GM19238 (cell line): ENCODE results near the gene ZNF148.

Experiments used
- DNase-seq: peaks from one replicate; pipeline ENCODE4 v3.0.0; 2011; ENCODE audit warnings: low spot score; ENCODE audit not compliant: insufficient read length

The ZNF148 gene

GRCh38 chr3:125289429-125289981 lies 85.6 kb downstream of the ZNF148 start:
- DNase-seq = no peak

DNA sequence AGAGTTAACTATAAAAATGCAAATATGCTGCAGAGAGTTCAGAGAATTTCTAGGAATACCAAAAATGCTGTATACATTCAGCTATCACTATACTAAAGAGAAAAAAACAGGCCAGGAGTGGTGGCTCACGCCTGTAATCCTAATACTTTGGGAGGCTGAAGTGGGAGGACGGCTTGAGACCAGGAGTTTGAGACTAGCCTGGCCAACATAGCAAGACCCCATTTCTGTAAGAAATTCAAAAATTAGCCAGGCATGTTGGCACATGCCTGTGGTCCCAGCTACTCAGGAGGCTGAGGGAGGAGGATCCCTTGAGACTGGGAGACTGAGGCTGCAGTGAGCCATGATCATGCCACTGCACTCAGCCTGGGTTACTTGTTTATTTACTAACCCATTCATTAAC lies 87.9 kb downstream of the ZNF148 start:
- no peak for DNase-seq

- DNase-seq = no peak
These were observed 93.7 kb downstream of the ZNF148 start for GRCh38 chr3:125281381-125281780.

DNA sequence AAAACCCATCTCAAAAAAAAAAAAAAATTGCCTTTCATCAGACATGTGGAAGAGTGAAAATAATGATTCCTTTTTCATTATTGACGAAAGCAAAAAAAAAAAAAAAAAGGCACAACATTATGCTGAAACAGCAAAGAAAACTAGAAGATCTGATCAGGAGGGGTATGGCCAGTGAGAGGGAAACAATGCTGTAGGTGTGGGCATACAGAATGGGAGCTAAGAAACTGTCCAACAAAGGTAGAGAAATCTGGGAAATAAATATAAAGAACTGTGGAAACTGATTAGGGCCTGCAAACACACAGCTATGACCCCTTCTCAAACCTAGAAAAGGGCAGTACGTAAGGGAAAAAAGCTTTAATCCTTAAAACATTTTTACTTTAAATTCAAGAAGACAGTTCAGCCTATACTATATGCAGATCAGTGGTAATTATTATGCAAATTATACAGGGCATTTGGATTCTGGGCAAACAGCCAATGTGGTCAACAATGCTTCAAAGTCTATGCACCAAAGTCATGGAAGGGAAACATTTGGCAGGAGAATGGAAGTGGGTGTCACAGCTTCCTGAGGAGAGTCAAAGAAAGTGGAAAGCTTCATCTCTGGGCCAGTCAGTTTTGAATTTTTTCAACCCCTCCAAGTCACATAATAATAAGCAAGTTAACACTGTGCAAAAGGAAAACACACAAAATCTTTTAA lies 94.3 kb downstream of the ZNF148 start:
- no peak for DNase-seq

- no peak for DNase-seq
These were observed 97.0 kb downstream of the ZNF148 start for GRCh38 chr3:125278155-125278554.

DNA sequence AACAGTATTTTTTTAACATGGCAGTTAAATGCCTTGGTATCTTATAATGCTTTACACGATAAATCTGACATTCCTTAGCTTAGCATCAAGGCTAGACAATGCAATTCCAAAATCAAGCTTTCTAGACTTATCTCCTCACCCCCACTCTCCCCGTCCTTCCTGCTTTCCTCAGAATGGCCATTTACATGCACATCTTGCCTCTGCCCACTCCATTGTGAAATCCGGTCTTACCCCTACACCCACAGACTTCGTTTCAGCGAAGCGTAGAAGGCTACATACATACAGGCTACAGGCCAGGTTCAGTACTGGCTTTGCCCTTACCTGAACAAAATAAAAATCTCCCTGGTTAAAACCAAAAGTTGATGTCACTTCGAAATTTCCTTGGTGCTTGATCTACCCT lies 104.0 kb downstream of the ZNF148 start:
- DNase-seq = no peak

DNA sequence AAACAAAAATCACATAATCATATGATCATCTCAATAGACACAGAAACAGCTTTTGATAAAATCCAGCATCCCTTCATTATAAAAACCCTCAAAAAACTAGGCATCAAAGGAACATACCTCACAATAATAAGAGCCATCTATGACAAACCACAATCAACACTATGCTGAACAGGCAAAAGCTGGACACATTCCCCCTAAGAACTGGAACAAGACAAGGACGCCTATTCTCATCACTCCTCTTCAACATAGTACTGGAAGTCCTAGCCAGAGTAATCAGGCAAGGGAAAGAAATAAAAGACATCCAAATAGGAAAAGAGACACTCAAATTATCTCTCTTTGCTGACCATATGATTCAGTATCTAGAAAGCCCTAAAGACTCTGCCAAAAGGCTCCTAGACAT lies 107.7 kb downstream of the ZNF148 start:
- no peak for DNase-seq

GRCh38 chr3:125266971-125267370 lies 108.2 kb downstream of the ZNF148 start:
- no peak for DNase-seq

DNA sequence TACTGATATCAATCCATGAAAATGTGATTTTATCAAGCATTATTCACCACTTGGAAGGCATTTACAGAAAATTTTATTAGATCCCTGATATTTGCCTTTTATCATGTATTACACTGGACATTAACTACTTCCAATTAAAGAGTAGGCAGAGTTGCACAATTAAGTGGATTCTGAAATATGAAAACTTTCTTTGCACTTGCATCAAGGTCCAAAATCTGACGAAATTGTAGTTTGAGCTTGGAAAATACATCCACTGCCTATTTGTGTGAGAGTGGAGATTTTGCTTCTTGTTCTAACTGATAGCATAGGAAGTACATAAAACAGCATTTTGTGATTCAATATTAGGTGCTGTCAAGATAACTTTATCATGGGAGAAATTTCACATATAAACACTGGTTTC lies 113.0 kb downstream of the ZNF148 start:
- no peak for DNase-seq

GRCh38 chr3:125261031-125261430 lies 114.1 kb downstream of the ZNF148 start:
- DNase-seq = no peak

DNA sequence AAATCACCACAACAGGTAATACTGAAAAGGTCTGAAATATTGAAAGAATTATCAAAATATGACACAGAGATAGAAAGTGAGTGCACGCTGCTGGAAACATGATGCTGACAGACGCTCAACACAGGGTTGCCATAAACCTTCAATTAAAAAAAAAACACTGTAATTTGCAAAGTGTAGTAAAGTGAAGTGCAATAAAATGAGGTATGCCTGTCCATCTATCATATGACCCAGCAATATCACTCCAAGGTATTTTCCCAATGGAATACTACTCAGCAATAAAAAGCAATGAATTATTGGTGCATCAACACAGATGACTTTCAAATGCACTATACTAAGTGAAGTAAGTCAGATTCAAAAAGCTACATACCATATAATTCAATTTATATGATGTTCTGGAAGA lies 115.0 kb downstream of the ZNF148 start:
- DNase-seq = no peak

- DNase-seq = no peak
These were observed 117.6 kb downstream of the ZNF148 start for GRCh38 chr3:125257536-125257935.

DNA sequence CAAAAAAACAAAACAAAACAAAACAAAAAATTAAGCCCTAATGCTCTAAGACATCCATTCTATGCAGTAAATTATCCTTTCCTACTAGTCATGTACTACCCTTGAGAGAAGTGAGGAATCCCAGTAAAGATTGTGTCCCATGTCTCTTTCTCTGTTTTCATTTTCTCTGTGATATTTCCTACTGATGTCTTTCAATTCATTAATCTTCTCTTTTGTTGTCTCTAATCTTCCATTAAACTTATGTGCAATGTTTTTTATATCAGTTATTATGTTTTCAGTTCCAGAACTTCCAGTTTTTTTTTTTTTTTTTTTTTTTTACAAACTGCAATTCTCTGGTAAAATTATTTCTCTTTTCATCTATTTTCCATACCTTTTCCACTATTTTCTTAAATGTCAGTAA lies 118.5 kb downstream of the ZNF148 start:
- DNase-seq = no peak

DNA sequence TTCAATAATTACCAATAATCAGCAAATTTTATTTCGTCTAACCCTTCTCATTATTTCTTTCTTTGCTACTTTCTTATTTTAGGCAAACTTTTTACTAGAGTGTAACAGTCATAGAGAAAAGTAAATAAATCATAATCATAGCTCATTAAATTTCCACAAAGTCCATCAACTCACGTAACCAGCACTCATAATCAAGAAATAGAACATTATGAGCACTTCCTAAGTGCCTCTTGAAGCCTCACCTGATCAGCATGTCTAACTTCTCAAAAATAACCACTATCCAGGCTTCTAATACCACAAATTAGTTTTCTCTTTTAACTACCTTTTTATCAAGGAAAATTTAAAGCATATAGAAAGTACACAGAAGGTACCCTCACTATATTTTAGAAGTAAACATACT lies 124.2 kb downstream of the ZNF148 start:
- no peak for DNase-seq

DNA sequence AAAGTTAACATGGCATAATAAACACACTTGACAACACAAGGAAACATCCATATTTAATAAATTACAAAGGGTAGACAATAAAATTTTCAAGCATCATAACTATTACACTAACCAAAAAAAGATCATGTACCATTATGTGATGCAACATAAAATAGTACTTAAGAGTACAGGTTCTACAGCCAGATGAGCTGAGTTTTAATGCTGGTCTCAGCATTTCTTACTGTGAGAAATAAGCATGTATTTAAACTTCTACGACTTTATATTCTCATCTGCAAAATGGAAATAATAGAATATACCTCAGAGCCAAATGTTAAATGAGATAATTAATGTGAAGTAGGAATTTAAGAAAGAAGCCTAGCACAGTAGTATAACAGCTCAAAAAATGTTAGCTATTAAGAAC lies 128.9 kb downstream of the ZNF148 start:
- no peak for DNase-seq

- no peak for DNase-seq
These were observed 129.6 kb downstream of the ZNF148 start for GRCh38 chr3:125245521-125245920.

DNA sequence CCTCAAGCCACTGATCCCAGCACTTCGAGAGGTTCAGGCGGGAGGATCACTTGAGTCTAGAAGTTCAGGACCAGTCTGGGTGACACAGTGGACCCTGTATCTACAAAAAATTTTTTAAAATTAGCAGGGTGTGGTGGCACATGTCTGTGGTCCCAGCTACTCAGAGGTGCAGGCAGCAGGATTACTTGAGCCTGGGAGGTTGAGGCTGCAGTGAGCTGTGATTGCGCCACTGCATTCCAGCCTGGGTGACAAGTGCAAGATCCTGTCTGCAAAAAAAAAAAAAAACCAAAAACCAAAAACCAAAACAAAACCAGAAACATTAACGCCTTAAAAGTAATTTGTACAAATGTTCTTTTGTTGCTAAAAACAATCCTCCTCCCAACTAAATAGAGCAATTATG lies 134.6 kb downstream of the ZNF148 start:
- no peak for DNase-seq

- DNase-seq = no peak
These were observed 135.9 kb downstream of the ZNF148 start for GRCh38 chr3:125239266-125239665.

DNA sequence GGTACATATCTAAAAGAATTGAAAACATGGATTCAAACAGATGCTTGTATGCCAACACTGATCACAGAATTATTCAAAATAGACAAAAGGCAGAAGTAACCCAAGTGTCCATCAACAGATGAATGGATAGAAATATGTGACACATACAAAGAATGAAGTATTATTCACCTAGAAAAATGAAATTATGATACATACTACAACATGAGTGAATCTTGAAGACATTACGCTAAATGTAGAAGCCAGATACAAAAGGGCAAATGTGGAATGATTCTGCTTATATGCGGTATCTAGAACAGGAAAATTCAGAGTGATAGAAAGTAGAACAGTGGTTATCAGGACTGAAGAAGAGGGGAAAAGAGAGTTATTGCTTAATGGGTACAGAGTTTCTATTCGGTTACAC lies 136.4 kb downstream of the ZNF148 start:
- no peak for DNase-seq

- no peak for DNase-seq
These were observed 138.7 kb downstream of the ZNF148 start for GRCh38 chr3:125236331-125236903.

DNA sequence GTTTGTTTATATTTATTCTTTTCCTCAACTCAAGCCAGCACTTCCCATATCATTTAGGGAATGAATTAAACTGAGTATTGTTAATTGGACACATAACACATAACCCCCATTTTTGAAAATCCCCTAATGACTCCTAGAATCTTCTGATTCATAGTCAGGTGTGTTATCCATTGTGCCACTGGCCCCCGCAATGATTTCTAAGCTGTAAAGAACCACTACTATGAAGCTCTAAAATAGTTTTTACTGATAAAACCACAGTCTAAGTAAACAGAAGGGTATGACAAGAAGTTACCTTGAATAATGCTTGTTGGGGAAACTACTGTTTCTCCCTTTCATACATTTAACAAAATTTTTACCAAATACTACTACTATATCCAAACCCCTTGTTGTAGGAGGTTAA lies 140.3 kb downstream of the ZNF148 start:
- DNase-seq = no peak

GRCh38 chr3:125232401-125232800 lies 142.7 kb downstream of the ZNF148 start:
- no peak for DNase-seq

GRCh38 chr3:125231895-125232294 lies 143.2 kb downstream of the ZNF148 start:
- no peak for DNase-seq
